Spleen (tissue), 7 donors: ENCODE data around the gene EXOC4.

Experiments
- CTCF ChIP-seq, 11 experiments: fragments of 200-600 bp in 7 of 11; fragments of 450-650 bp in 4 of 11; sonication (generic) in 4 of 11; IDR thresholded peaks in 8 of 11; conservative IDR thresholded peaks in 3 of 11; 1 replicate in 7 of 11; 2 replicates in 4 of 11; pipeline versions ENCODE4 v1.4.0 to v1.8.0; 2016 to 2021; ENCODE audit warnings: antibody characterized with exemption in 11 of 11, inconsistent platforms in 4 of 11, mild to moderate bottlenecking in 1 of 11
- POLR2AphosphoS5 ChIP-seq, 3 donors: sonication (generic); formaldehyde crosslinking; IDR thresholded peaks; one replicate each; pipeline ENCODE4 v1.5.1; 2017; ENCODE audit warnings: antibody characterized with exemption in 3 of 3
- donor health status: DM: no; HTN: no; CAD: no; lungs with moderate emphysema.
- donor health status: DM: no; HTN: no; CAD: no.
- donor health status: DM: no; HTN: no; CAD: no.

- TF ChIP-seq CTCF (IDR thresholded peaks at IDR 0.05 in 8 of 11, conservative IDR thresholded peaks at IDR 0.05 in 3 of 11) (no peak), POLR2AphosphoS5 (IDR thresholded peaks at IDR 0.05) (no peak)
Observed at GRCh38 chr7:134105841-134106240, 853.0 kb downstream of the EXOC4 start.
